ENCODE data around the gene RGS9. TPM values are rescaled to one million over a fixed set of nuclear protein-coding genes. Genes with fewer than 3 reads are reported as not detected.

Gene RGS9
- total and polyA plus RNA-seq, 2 experiments from 2014 or later = 12.8 to 29.6 TPM

DNA sequence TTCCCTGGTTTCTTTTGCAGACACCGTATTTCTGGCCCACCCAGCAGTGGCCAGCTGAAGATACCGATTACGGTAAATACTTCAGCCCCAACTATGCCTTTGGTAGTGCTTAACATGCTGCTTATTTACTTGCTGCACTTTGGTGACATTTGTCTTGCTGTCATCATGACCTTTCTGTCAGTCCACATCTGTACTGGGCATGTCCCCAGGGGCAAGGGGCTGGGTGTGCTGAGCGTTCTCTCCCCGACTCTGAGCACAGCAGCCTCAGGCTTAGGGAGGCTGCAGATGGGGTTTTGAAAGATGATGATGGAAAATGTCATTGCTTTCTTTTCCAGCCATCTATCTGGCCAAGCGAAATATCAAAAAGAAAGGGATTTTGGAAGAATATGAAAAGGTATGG lies 23.3 kb downstream of the RGS9 start (continued):
- TF ChIP-seq, protein P1, sequence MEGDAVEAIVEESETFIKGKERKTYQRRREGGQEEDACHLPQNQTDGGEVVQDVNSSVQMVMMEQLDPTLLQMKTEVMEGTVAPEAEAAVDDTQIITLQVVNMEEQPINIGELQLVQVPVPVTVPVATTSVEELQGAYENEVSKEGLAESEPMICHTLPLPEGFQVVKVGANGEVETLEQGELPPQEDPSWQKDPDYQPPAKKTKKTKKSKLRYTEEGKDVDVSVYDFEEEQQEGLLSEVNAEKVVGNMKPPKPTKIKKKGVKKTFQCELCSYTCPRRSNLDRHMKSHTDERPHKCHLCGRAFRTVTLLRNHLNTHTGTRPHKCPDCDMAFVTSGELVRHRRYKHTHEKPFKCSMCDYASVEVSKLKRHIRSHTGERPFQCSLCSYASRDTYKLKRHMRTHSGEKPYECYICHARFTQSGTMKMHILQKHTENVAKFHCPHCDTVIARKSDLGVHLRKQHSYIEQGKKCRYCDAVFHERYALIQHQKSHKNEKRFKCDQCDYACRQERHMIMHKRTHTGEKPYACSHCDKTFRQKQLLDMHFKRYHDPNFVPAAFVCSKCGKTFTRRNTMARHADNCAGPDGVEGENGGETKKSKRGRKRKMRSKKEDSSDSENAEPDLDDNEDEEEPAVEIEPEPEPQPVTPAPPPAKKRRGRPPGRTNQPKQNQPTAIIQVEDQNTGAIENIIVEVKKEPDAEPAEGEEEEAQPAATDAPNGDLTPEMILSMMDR (conservative IDR thresholded peaks at IDR 0.05; ENCODE audit: low read depth in 2 of 2) = no peak
- no peak for TF ChIP-seq EZH2 (IDR thresholded peaks at IDR 0.05; ENCODE audit: low read depth, unreplicated experiment)
- no peak for TF ChIP-seq NANOG (IDR thresholded peaks at IDR 0.05; ENCODE audit: borderline replicate concordance)
- no peak for TF ChIP-seq EZH2phosphoT487 (IDR thresholded peaks at IDR 0.05; ENCODE audit: unreplicated experiment)

DNA sequence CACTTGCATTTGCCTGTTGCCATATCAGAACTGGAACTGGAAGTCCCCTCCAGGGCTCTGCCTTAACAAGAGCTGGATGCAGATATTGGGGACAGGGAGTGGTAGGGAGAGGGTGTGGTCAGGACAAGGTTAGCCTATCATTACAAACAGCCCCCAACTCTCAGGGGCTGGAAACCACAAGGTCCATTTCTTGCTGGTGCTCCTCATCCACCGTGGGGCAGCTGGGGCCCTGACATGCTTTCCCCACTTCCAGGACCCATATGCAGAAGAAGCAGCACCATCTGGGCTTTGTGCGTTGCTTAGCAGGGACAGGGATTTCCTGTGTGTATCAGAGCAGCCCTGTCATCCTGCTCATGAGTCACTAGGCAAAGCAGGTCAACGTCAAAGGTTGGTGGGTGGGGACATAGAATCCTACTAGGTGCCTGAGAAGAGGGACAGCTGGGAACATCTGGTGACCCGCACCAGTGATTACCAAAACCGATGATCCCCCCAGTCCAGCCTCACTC lies 26.9 kb downstream of the RGS9 start:
- ATAC-seq = no peak
- H3K36me3 Mint-ChIP-seq (ENCODE audit: low read depth) = no peaks in the 10 kb centered on the region; the same call in 2 of the 3 replicates

More for the DNA sequence above, 26.9 kb downstream of the RGS9 start:
- no peak overlapping the region for H2AFZ ChIP-seq
- no peak for TF ChIP-seq EZH2phosphoT487 (IDR thresholded peaks at IDR 0.05; ENCODE audit: unreplicated experiment)
- TF ChIP-seq, protein P2, sequence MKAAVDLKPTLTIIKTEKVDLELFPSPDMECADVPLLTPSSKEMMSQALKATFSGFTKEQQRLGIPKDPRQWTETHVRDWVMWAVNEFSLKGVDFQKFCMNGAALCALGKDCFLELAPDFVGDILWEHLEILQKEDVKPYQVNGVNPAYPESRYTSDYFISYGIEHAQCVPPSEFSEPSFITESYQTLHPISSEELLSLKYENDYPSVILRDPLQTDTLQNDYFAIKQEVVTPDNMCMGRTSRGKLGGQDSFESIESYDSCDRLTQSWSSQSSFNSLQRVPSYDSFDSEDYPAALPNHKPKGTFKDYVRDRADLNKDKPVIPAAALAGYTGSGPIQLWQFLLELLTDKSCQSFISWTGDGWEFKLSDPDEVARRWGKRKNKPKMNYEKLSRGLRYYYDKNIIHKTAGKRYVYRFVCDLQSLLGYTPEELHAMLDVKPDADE (IDR thresholded peaks at IDR 0.05) = no peak
- TF ChIP-seq, protein P3, sequence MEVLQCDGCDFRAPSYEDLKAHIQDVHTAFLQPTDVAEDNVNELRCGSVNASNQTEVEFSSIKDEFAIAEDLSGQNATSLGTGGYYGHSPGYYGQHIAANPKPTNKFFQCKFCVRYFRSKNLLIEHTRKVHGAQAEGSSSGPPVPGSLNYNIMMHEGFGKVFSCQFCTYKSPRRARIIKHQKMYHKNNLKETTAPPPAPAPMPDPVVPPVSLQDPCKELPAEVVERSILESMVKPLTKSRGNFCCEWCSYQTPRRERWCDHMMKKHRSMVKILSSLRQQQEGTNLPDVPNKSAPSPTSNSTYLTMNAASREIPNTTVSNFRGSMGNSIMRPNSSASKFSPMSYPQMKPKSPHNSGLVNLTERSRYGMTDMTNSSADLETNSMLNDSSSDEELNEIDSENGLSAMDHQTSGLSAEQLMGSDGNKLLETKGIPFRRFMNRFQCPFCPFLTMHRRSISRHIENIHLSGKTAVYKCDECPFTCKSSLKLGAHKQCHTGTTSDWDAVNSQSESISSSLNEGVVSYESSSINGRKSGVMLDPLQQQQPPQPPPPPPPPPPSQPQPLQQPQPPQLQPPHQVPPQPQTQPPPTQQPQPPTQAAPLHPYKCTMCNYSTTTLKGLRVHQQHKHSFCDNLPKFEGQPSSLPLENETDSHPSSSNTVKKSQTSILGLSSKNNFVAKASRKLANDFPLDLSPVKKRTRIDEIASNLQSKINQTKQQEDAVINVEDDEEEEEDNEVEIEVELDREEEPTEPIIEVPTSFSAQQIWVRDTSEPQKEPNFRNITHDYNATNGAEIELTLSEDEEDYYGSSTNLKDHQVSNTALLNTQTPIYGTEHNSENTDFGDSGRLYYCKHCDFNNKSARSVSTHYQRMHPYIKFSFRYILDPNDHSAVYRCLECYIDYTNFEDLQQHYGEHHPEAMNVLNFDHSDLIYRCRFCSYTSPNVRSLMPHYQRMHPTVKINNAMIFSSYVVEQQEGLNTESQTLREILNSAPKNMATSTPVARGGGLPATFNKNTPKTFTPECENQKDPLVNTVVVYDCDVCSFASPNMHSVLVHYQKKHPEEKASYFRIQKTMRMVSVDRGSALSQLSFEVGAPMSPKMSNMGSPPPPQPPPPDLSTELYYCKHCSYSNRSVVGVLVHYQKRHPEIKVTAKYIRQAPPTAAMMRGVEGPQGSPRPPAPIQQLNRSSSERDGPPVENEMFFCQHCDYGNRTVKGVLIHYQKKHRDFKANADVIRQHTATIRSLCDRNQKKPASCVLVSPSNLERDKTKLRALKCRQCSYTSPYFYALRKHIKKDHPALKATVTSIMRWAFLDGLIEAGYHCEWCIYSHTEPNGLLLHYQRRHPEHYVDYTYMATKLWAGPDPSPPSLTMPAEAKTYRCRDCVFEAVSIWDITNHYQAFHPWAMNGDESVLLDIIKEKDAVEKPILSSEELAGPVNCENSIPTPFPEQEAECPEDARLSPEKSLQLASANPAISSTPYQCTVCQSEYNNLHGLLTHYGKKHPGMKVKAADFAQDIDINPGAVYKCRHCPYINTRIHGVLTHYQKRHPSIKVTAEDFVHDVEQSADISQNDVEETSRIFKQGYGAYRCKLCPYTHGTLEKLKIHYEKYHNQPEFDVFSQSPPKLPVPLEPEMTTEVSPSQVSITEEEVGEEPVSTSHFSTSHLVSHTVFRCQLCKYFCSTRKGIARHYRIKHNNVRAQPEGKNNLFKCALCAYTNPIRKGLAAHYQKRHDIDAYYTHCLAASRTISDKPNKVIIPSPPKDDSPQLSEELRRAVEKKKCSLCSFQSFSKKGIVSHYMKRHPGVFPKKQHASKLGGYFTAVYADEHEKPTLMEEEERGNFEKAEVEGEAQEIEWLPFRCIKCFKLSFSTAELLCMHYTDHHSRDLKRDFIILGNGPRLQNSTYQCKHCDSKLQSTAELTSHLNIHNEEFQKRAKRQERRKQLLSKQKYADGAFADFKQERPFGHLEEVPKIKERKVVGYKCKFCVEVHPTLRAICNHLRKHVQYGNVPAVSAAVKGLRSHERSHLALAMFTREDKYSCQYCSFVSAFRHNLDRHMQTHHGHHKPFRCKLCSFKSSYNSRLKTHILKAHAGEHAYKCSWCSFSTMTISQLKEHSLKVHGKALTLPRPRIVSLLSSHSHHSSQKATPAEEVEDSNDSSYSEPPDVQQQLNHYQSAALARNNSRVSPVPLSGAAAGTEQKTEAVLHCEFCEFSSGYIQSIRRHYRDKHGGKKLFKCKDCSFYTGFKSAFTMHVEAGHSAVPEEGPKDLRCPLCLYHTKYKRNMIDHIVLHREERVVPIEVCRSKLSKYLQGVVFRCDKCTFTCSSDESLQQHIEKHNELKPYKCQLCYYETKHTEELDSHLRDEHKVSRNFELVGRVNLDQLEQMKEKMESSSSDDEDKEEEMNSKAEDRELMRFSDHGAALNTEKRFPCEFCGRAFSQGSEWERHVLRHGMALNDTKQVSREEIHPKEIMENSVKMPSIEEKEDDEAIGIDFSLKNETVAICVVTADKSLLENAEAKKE (CRISPR knock-in tag; IDR thresholded peaks at IDR 0.05) = no peak
- no peak for TF ChIP-seq JUNB (IDR thresholded peaks at IDR 0.05; ENCODE audit: unreplicated experiment)
- no peak overlapping the region for H3K4me3 ChIP-seq
- Mint-ChIP-seq H3K4me3 (no peak overlapping the region), H3K4me1 (peaks cover 8% of the 10 kb centered on the region), H3K27me3 (ENCODE audit: insufficient read depth, low read depth, poor library complexity) (no peaks in the 10 kb centered on the region), H3K27ac (no peak overlapping the region), H3K9me3 (no peaks in the 10 kb centered on the region; the same call in 2 of the 3 replicates)
- no peaks in the 10 kb centered on the region for H3F3A ChIP-seq (replicated peaks; ENCODE audit: low read depth)
- DNase-seq (ENCODE audit: low spot score) = no peak
- H3K27me3 ChIP-seq (ENCODE audit: insufficient read depth) = no peaks in the 10 kb centered on the region
- peaks cover 8% of the 10 kb centered on the region; the same call in 1 of the 2 replicates for H3K4me1 ChIP-seq (ENCODE audit: insufficient read depth)
- H3K4me2 ChIP-seq = no peak overlapping the region
- no peak overlapping the region for H3K27ac ChIP-seq (ENCODE audit: low read depth)
- no peaks in the 10 kb centered on the region for H3K79me2 ChIP-seq (replicated peaks; ENCODE audit: insufficient read depth)
- H3K9me2 ChIP-seq (ENCODE audit: insufficient read depth) = no peaks in the 10 kb centered on the region; the same call in 1 of the 2 replicates
- H3K36me3 ChIP-seq (ENCODE audit: insufficient read depth) = no peaks in the 10 kb centered on the region
- no peaks in the 10 kb centered on the region for H4K20me1 ChIP-seq (replicated peaks; ENCODE audit: insufficient read depth)
